GM20431 (cell line): ENCODE results near the gene THAP9.

Source experiments
- in situ Hi-C: fragments of 300-500 bp; cut with MseI, MboI; formaldehyde crosslinking; loops from one replicate; pipeline ENCODE4 v1.15.0; 2020; ENCODE audit warnings: low sequenced_read_pairs; ENCODE audit not compliant: unreplicated experiment

THAP9 gene

GRCh38 chr4:82947498-82947897 is 47.0 kb downstream of the THAP9 start:
- in situ Hi-C loops, result no loop called here

GRCh38 chr4:82948647-82949204 is 48.2 kb downstream of the THAP9 start:
- in situ Hi-C loops, result no loop called here

- in situ Hi-C loops, result no loop called here
These were observed 50.7 kb downstream of the THAP9 start for GRCh38 chr4:82951196-82951595.

GRCh38 chr4:82954212-82954611 is 53.7 kb downstream of the THAP9 start:
- in situ Hi-C loops, result no loop called here

GRCh38 chr4:82957045-82957444 is 56.5 kb downstream of the THAP9 start:
- in situ Hi-C loops, result no loop called here

GRCh38 chr4:82965763-82966162 is 65.2 kb downstream of the THAP9 start:
- in situ Hi-C loops, result no loop called here

- in situ Hi-C loops, result no loop called here
These were observed 68.4 kb downstream of the THAP9 start for GRCh38 chr4:82968972-82969371.

GRCh38 chr4:82969414-82969813 is 68.9 kb downstream of the THAP9 start:
- in situ Hi-C loops, result no loop called here
